Amygdala (tissue), 56 donors: ENCODE data around the gene PTTG2.
A peak's percentile ranks its signal among the peaks of the same experiment; 100 is the strongest.
"Not testable (repeated sequence)": the region's sequence is repeated elsewhere in the genome, so short reads cannot be mapped to it uniquely, and the experiment has no call there.

Experiments used
- DNase-seq, 56 donors: peaks; one replicate each; lab custom pipeline; 2025; lab: John Stamatoyannopoulos, UW

The PTTG2 gene

DNA sequence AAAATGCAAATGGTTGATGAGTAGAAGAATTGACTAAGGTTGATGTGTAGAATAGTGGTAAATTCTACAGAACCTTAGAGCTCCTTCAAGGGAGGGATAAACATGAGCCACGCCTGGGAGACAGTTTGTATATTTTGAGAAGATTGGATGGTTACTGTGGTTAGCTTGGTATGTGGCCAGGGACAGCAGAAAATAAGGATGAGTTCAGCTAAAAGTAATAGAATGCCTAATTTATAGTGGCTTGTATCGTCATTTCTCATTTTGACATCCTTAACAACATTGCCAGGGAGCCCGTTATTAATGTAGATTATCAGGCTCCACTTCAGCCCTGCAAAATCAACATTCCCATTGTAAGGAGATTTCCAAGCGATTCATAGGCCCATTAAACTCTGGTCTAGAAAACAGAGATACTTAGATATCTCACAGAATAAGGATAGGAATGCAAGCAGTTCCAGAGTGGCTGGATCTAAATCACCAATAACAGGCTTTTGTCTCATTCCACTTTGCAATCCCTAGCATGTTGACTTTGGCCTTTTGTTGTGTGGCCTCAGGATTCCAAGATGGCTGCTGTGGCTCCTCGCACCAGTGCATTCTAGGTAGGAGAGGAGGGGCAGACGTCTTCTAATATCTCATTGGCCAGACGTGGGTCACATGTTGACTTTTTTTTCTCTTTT, 6.4 kb upstream of the PTTG2 start:
- DNase-seq: no peak

DNA sequence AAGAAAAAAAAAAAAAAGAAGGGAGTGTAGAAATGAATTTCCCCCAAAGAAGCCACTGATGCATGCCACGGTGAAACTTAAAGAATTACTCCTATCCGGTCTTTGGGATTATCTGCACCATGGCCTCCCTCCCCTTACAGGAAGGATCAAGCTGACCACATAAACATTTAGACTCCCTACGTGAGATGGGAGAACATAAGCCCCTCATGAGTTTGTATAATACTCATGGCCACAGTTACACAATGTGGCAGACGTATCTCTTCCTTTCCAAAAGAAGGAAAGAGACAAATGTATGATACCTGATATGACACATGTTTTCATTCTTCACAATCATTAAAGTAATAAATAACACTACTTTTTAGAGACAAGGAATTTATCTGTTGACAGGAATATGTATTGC, 3.3 kb upstream of the PTTG2 start:
- DNase-seq: no peak

DNA sequence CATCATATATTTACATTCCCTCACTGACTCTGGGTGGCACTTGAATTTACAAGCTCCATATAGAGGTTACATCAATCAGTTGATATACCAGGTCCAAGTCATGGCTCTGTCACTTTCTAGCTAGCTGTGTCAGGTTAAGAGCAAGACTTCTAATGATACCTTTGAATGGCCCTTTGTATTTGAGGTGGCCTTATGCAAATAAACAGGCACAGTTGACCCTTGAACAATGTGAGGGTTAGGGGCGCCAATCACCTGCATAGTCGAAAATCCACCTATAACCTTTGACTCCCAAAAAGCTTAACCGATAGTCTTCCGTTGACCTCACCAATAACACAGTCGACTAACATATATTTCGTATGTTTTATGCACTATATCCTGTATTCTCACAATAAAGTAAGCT, 1.3 kb upstream of the PTTG2 start:
- DNase-seq: no peak

DNA sequence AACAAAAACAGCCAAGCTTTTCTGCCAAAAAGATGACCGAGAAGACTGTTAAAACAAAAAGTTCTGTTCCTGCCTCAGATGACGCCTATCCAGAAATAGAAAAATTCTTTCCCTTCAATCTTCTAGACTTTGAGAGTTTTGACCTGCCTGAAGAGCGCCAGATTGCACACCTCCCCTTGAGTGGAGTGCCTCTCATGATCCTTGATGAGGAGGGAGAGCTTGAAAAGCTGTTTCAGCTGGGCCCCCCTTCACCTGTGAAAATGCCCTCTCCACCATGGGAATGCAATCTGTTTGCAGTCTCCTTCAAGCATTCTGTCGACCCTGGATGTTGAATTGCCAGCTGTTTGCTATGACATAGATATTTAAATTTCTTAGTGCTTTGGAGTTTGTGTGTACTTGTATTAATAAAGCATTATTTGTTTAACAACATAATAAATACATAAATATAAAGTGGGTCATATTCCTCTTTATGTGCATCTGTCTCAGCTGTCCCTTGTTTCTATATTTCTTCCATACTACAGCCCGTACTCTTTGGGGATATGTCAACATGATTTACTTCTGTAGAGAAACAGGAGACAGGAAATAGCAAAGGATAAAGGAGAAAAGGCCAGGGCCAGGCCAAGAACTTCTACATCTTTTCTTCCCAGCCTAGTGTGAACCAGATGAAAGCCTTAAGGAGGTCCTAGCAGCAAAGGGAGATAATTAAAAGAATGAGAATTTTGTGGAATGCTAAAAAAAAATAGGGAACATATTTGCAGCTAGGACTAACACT, 667 bp downstream of the PTTG2 start:
- DNase-seq: no peak

DNA sequence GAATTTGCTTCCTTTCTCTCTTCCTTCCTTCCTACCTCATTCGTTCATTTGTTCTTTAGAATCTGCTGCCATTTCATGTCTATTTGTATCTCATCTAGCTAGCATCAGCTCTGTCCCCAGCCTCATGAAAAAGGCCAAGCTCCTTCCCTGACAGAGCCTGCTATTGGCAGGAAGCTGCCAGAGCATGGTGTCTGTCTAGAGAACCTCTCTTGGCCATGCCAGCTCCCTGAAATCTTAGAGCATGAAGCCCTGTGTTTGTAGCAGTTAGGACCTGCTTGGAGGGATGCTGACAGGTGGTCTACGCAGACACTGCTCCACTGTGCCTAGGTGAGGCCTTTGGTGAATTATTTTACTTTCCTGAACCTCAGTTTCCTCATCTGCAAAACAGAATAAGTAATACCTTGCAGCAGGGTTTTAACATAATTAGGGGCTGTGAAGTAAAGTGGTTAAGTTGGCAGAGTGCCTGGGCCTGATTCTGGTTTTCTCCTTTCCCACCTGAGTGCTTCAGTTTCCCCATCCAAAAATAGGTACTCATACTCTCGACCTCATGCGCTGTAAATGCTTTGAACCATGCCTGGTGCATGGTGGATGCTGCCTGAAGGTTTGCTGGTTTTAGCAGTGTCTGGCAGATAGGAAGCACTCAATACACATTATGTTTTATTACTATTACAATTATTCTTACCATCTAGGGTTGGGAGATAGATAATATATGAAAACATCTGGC, 4.7 kb downstream of the PTTG2 start:
- DNase-seq: no peak

DNA sequence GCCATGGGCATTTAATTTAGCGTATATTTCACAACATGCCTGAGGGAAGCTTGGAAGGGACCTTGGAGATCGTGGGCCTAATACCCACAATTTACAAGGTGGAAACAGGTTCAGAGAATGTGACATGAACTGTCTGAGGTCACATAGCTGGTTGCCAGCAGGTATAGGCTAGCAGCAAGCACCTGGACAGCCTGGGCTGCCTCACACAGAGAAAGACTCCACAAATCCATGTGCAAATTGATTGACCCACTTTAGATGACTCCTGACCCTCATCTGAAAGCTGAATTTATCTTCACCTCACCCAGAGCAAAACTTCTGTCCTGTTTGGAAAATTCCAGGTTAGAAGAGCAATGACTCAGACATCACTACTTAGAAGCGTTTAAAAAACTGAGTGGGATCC, 5.8 kb downstream of the PTTG2 start:
- DNase-seq: no peak

DNA sequence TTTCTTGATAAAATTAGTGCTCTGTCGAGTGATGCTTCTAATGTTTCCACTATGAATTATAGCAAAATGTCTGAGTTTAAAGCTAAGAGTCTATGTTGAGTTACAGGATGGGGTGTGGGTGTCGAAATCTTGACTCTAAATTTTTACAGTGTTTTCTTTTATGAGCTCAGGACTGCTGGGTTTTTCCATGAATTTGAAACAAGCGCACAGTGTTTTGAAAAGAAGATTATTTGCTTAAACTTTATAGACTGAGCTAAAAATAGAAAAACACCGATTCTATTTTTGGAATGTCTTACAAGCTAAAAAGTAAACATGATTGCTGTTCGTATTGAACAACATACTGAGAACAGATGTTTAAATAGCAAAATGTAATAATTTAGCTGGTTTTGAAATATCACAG, 7.5 kb downstream of the PTTG2 start:
- DNase-seq: no peak

DNA sequence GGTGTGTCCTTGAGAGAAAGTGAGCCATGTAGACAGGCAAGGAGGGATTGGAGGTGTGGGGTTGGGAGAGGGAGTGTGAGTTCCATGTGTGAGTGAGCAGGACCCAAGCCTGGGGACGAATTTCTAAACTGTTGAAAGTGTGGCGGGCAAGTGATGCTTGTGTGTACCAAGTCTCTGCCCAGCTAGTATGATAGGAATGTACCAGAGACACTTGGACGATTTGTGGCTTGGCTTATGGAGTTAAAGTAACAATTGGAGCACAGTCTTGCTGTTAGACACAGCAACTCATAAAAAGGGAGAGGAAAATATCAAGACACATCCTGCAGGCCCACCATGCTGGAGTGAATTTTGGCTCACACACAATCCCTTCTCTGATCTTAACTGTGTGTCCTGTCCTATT, 8.5 kb downstream of the PTTG2 start:
- no peak for DNase-seq

DNA sequence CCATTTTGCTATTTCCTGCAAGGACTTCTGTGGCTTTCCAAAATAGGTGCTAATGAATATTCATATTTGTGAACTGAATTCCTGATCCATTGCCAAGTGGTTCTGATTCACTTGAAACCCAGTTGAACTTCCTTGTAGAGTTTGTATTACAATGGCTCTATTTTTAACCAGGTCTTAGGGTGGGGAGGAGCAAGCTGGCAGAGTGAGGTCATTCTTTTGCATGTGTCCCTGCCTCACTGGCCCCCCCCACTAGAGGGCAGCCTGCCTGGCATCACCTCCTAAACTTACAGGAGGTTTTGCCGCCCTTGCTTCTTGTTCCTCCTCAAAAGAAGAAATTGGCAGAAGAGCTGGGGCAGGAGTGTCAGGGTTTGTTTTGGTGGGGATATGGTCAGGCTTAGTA, 10.5 kb downstream of the PTTG2 start:
- peak in 6 of 56 donors; percentile 2 to 23 (median 14) for DNase-seq

DNA sequence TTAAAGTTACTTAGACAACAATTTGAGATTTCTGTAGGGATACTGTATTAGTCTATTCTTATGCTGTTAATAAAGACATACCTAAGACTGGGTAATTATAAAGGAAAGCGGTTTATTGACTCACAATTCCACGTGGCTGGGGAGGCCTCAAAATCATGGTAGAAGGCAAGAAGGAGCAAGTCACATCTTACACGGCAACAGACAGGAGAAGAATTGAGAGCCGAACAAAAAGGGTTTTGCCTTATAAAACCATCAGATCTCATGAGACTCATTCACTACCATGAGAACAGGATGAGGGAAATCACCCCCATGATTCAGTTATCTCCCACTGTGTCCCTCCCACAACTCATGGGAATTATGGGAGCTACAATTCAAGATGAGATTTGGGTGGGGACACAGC, 11.0 kb downstream of the PTTG2 start:
- DNase-seq: no peak

DNA sequence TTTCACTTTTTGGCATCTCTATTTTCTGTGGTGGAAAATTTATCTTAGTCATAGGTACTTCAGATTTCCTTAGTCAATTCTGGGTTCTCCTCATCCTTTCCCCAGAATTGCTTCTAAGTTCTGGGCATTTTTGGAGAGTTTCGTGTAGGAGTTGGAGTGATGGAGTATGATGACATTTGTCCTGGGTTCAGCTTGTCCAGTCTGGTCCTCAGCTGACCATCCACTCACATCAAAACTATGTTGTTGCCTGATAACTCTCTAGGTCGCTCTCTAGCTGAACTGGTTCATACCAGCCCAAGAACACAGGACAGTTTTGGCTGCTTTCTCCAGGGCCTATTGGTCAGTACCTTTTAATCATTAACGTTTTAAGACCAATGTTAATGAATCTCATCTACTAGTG, 13.2 kb downstream of the PTTG2 start:
- DNase-seq: no peak

DNA sequence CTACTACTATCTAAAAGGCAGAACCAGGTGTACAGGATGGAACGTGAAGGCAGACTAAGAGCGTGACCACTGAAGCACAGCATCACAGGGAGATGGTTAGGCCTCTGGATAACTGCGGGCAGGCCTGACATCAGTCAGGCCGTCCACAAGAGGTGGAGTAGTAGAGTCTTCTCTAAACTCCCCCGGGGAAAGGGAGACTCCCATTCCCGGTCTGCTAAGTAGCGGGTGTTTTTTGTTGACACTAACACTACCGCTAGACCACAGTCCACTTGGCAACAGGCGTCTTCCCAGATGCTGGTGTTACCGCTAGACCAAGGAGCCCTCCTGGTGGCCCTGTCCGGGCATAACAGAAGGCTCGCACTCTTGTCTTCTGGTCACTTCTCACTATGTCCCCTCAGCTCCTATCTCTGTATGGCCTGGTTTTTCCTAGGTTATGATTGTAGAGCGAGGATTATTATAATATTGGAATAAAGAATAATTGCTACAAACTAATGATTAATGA, 15.2 kb downstream of the PTTG2 start:
- not testable (repeated sequence) for DNase-seq

DNA sequence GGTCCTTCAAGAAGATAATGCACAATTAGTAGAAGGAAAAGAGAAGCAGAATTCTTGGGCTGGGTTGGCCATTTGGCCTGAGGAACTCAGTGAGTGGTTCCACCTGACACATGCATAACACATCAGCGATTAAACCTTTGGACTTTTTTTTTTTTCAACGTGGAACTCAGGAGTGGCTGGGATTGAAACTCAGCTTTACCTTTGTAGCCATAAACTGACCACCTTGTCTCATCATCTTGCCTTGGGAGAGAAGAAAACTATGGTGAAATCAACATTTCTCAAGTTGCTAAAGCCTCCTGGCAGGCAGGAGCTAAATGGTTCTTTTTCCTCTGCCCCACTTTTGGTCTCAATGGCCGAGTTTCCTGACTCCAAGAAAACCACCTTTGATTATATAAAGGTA, 16.3 kb downstream of the PTTG2 start:
- no peak for DNase-seq

DNA sequence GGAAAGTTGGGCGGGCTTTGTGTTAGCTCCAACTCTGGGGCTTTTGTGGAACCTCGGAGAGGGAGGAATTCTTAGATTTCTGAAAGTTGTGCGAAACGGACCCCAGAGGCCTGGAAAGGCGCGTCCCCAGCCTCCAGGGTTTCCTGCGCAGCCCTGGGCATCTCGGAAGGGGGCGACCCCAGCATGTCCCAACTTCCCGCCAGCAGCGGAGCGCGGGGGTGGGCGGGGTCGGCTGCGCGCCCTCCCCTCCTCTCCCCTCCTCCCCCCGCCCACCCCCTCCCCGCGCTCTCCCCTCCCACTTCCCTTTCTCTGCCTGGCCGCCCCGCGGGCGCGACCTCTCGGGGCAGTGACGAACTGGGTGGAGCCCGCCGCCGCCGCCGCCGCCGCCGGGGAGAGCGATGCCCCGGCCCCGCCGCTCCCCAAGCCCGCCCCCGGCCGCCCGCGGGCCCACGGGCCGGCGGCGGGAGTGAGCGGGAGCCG, 16.8 kb downstream of the PTTG2 start:
- DNase-seq: peak in 44 of 56 donors; percentile 2 to 69 (median 30)

DNA sequence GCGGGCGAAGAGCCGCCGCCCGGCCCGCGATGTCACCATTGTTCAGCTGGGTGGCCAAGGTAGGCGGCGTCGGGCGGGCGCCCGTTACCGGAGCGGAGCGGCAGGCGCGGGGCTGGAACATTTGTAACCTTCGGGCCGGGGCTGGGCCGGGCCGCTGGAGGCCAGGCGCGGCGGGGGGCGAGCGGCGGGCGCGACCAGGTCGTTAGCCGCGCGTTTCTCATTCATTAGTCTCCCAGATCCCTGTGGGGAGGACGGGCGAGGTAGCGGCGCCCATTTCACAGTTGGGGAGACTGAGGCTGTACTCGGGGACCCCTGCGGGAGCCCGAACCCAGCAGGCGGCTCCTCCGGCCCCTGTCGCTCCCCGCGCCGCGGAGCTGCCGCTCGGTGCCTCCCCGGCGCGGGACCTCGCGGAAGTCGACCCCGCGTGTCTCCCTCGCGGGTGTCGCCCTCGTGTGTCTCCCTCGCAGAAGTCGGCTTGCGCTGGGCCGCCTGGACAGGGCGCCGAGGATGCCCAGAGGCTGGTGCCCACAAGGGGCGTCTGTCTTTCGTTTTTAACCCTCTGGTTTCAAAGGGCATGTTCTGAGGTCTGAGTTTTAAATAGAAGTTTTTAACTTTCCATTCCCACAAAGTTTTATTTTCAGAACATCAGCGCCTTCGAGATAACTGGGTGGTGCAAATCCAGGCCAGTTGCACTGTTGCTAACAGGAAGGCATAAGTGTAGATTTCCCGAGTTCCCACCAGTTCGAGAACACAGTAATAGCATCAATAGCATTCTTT, 17.5 kb downstream of the PTTG2 start:
- peak in 46 of 56 donors; percentile 3 to 76 (median 50) for DNase-seq

DNA sequence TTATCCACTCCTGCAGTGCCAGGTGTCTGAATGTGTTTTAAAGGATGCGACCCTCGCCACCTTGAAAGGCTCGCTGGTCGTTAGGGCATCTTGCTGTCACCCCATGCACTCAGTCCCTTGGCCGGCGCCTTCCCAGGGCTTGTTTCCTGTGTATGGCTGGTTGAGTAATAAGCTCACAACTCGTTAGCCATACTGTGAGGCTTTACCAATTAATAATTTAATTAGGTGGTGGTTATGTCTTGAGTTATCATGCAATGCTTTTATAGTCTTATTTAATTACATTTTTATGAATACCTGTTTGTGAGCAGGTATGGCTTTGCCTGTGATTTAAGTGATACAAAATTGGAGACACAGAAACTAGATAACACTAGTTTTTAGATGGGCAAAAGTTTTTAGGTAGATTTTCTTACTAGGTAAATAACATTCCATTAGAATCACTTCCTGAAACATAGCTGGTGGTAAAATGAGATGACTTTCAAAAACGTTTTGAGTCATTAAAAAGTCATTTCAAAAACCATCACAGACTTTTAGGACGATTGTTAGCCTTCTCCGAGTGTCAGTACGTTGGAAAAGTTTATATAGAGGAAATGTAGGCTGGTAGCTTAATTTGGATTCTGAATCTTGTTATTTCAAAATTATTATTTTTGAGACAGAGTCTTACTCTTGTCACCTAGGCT, 18.2 kb downstream of the PTTG2 start:
- peak in 2 of 56 donors; percentile 2 to 24 for DNase-seq

DNA sequence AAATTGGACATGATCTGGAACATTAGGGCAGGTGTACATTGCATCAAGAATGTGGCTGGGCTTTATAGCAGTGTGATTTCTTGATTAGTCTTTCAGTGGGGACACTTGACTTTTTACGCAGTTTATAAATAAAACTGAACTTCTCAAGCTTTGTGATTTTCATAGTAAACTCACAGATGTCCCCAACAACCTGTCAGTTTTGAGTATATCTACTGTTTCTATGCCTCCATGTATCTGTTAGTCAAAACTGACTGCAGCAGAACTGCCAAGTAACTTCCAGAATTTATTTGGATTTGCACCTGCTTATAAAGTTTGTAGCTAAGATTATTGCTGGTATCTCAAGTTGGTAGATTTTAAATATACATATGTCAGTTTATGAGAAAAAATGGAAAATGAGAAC, 20.0 kb downstream of the PTTG2 start:
- no peak for DNase-seq

DNA sequence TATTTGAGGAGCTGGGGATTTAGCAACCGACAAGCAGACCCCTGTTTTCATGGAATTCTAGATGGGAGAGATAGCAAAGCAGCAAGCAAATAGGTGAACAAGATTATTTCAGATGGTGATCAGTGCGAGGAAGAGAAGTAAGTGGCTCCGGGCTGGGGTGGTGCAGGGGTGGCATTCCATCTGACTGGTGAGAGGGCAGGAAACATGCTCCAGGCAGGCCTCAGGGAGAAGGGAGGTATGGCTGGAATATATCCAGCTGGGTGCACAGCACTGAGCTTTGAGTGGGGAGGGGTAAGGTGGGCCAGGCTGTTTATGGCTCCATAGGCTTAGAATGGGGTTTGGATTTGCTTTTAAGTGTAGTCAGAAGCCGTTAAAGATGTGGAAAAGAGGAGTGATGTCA, 21.2 kb downstream of the PTTG2 start:
- no peak for DNase-seq

DNA sequence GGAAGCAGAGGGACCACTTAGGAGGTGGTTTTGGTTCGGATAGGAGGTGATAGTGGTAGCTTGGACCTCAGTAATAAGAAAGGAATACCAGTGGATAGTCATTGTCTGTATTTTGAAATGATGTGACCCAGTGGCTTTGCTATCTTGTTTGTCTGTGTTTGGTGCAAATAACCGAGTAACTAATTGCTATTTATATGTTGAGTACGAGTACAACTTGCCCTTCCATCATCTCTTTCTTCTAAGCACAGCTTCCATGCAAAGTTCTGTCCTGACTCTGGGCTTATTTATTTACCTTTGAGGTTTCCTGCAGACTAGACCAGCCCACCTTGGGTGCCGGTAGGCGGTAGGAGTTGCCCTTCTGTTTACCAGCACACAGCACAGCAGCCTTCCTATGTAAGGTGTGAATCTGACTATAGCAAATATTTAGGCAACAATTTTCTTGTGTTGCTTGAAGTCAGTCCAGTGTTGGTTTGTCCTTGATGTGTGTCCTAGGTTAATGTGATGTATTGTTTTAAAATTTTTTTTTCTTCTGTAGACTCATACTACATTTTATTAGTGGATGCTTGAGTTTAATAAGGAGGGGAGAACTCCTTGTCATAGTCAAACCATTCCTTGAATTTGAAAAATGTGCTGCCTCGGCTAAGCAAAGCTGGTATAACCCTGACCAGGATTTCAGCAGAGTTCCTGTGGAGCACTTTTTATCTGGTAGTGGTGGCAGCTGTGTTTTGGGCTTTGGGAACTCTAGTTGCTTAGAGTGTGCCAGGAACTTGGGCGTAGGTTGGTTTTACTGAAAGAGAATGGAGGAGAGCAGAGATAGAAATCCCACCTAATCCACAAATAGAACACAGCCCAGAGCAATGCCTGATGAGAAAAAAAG, 21.9 kb downstream of the PTTG2 start:
- DNase-seq: no peak
